Urinary bladder (tissue), 4 donors: ENCODE measurements around the gene ADGRE3. TPM values are rescaled to one million over a fixed set of nuclear protein-coding genes. Genes with fewer than 3 reads are reported as not detected.

Experiments used
- DNase-seq: peaks from one replicate; pipeline ENCODE4 v3.0.0-alpha.2; 2015; ENCODE audit errors: extremely low spot score
- H3K27ac ChIP-seq: one replicate; pipeline ENCODE4 v1.5.1; 2013; ENCODE audit warnings: low read depth, mild to moderate bottlenecking, moderate library complexity
- H3K36me3 ChIP-seq: one replicate; pipeline ENCODE4 v1.6.1; 2013; ENCODE audit warnings: mild to moderate bottlenecking, moderate library complexity; ENCODE audit not compliant: insufficient read depth
- H3K4me1 ChIP-seq: one replicate; pipeline ENCODE4 v1.6.1; 2013; ENCODE audit warnings: mild to moderate bottlenecking, moderate library complexity; ENCODE audit not compliant: insufficient read depth
- H3K4me3 ChIP-seq: one replicate; pipeline ENCODE4 v1.5.1; 2013; ENCODE audit warnings: low read depth, low read length
- WGBS: extraction: QIAGEN DNeasy Blood & Tissue Kit; methylation state at CpG from one replicate; pipeline ENCODE4 v1.1.7; 2013; 5-methylcytosine and 5-hydroxymethylcytosine counted together
- polyA plus RNA-seq: library from polyadenylated mRNA; stranded (reverse); fragments of 200-250 nt; gene quantifications from one replicate; pipeline ENCODE4 v1.2.3, GENCODE V29; 2013
- small RNA-seq: library from RNA; depleted of rRNA; stranded (forward); fragments of <200 nt; gene quantifications from one replicate; pipeline ENCODE3, GENCODE V24; 2014
- total RNA-seq: library from RNA; depleted of rRNA; stranded (reverse); fragments of >200 nt; gene quantifications from one replicate; pipeline ENCODE4 v1.2.3, GENCODE V29; 2014
- donor health status: healthy with polysubstance abuse.
- donor health status: healthy.

Gene ADGRE3
- total and polyA plus RNA-seq, 2 donors = 0.16 TPM; not detected in 1

DNA sequence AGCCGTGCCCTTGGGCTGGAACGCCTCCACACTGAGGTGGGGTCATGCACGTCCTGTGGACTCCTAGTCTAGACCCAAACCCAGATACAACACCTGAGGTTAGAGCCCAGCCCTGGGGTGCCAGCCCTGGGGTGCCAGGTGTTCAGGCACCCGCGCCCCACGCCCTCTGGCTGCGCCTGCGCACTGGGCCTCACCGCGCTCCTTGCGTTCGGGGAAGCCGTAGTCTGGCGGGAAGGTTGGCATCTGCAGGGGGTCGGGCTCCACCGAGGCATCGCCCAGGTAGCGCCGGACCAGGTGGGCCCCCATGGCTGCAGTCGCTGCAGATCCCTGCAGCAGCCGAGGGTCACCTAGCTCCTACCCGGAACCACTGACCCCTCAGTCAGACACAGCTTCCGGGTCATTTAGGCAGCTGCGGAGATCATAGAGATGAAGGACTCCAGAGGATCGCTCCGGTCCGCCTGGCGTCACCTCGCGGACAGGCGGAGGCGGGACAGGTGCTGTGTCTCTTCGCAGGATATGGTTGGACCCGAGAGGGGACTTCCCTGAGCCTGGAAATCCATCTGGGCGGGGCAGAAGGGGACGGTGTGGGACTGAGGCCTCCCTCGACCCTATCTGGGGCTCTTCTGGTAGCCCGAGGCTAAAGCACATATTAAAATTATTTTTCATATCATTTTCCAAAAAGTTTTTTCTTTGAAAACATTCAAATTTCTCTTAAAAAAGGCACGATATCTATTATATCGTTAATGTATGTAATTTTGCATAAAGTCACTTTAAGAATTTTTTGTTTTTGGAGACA is 102.8 kb downstream of the ADGRE3 start, which contains the start of gene NDUFB7:
TSS of gene NDUFB7 (minus strand) at position 372 of the 796 bp plus-strand sequence. CDS start at position 306, 66 bp downstream.
- 3% methylated on average over 40 of the region's 40 CpGs for WGBS
- Histone ChIP-seq H3K4me3 (peak within 1 kb of the TSS; percentile 75), H3K36me3 (no peaks in the 10 kb centered on the region), H3K27ac (peak within 1 kb of the TSS; percentile 43), H3K4me1 (no peaks in the 10 kb centered on the region)
- peak; percentile 83 for DNase-seq

DNA sequence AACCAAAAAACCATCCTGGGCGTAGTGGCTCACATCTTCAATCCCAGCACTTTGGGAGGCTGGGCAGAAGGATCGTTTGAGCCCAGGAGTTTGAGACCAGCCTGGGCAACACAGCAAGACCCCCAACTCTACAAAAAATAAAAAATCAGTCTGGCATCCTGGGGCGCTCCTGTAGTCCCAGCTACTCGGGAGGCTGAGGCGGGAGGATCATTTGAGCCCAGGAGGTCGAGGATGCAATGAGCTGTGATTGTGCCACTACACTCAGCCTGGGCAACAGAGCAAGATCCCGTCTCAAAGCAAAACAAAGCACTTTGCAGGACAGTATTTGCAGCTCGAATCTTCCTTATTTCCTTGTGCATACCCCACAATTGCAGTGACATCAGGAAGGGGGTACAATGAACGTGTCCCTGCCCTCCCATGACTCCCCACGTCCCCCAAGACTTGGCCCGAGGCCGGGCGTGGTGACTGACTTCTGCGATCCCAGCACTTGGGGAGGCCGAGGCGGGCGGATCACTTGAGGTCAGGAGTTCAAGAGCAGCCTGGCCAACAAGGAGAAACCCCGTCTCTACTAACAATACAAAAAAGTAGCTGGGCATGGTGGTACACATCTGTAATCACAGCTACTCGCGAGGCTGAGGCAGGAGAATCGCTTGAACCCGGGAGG is 103.6 kb downstream of the ADGRE3 start:
- H3K4me3 ChIP-seq = peak overlapping the region; percentile 75
- no peaks in the 10 kb centered on the region for H3K4me1 ChIP-seq
- WGBS = 41% methylated on average over 22 of the region's 22 CpGs
- H3K27ac ChIP-seq = no peak overlapping the region
- no peaks in the 10 kb centered on the region for H3K36me3 ChIP-seq
- DNase-seq = no peak

Small RNA genes within 50 kb of the gene (small RNA-seq; reads per million reads assigned to genes)
- gene AC022149.2 (not detected), gene RN7SL842P (not detected)

Other genes starting within 250 kb of the ADGRE3 start
- 39.4 TPM for gene PKN1, start 241.5 kb downstream of the ADGRE3 start, total RNA-seq
- 94.5 TPM for gene PKN1, start 241.5 kb downstream of the ADGRE3 start, polyA plus RNA-seq
- gene PTGER1, start 199.5 kb downstream of the ADGRE3 start, total RNA-seq = 4.1 TPM
- gene PTGER1, start 199.5 kb downstream of the ADGRE3 start, polyA plus RNA-seq = 1.6 TPM
- 46.3 TPM for gene GIPC1, start 178.7 kb downstream of the ADGRE3 start, total RNA-seq
- 98.8 TPM for gene GIPC1, start 178.7 kb downstream of the ADGRE3 start, polyA plus RNA-seq
- 39.3 TPM for gene DNAJB1, start 156.4 kb downstream of the ADGRE3 start, total RNA-seq
- 86.2 TPM for gene DNAJB1, start 156.4 kb downstream of the ADGRE3 start, polyA plus RNA-seq
- 17.6 TPM for gene TECR, start 145.2 kb downstream of the ADGRE3 start, total RNA-seq
- gene TECR, start 145.2 kb downstream of the ADGRE3 start, polyA plus RNA-seq = 98.2 TPM
- gene NDUFB7, start 102.8 kb downstream of the ADGRE3 start, total RNA-seq = 113 TPM
- gene NDUFB7, start 102.8 kb downstream of the ADGRE3 start, polyA plus RNA-seq = 505 TPM
- gene CLEC17A, start 91.8 kb downstream of the ADGRE3 start, total RNA-seq = 0.21 TPM
- gene CLEC17A, start 91.8 kb downstream of the ADGRE3 start, polyA plus RNA-seq = not detected
- 32.5 TPM for gene ZNF333, start 15.2 kb upstream of the ADGRE3 start, total RNA-seq
- 16.2 TPM for gene ZNF333, start 15.2 kb upstream of the ADGRE3 start, polyA plus RNA-seq
- 0.90 TPM for gene ADGRE2, start 103.7 kb upstream of the ADGRE3 start, total RNA-seq
- gene ADGRE2, start 103.7 kb upstream of the ADGRE3 start, polyA plus RNA-seq = 2.2 TPM
- gene OR7A5, start 160.3 kb upstream of the ADGRE3 start, total RNA-seq = not detected
- not detected for gene OR7A5, start 160.3 kb upstream of the ADGRE3 start, polyA plus RNA-seq
- gene OR7C1, start 160.3 kb upstream of the ADGRE3 start, total RNA-seq = not detected
- 0.01 TPM for gene OR7C1, start 160.3 kb upstream of the ADGRE3 start, polyA plus RNA-seq
- not detected for gene OR7A10, start 174.1 kb upstream of the ADGRE3 start, total RNA-seq
- gene OR7A10, start 174.1 kb upstream of the ADGRE3 start, polyA plus RNA-seq = not detected
- gene OR7A17, start 211.3 kb upstream of the ADGRE3 start, total RNA-seq = not detected
- not detected for gene OR7A17, start 211.3 kb upstream of the ADGRE3 start, polyA plus RNA-seq